Measurements from ENCODE around the gene SCARB1.

SCARB1 gene

DNA sequence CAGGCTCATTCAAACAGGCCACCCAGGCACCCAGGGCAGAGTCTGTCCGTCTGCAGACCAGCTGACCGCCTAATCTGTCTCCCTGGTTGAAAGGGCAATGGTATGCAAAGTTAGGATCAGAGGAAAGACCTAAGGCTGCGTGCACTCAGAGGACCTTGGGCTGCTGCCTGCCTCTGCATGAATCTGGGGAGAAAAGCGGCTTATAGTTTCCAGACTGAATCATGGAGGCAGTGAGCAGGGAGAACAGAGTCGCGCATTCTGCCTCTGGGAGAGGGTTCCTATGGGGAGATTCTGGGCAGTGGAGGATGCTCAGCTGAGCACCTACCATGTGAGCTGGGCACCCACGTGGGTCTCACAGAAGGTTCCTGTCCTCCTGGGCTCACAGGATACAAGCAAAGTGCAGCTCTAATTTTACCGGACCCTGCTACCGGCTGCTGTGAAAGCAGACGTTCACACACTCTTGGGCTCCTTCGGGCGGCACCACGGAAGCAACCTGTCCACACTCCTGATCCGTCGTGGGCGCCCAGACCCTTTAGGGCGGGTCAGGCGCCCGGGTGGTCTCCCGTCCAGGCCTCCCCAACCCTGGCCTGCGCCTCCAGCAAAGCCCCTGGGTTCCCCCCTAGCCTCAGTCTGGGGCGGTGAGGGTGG, 772 bp downstream of the SCARB1 start:
- DNase-seq (ENCODE audit: low spot score), result no peak

DNA sequence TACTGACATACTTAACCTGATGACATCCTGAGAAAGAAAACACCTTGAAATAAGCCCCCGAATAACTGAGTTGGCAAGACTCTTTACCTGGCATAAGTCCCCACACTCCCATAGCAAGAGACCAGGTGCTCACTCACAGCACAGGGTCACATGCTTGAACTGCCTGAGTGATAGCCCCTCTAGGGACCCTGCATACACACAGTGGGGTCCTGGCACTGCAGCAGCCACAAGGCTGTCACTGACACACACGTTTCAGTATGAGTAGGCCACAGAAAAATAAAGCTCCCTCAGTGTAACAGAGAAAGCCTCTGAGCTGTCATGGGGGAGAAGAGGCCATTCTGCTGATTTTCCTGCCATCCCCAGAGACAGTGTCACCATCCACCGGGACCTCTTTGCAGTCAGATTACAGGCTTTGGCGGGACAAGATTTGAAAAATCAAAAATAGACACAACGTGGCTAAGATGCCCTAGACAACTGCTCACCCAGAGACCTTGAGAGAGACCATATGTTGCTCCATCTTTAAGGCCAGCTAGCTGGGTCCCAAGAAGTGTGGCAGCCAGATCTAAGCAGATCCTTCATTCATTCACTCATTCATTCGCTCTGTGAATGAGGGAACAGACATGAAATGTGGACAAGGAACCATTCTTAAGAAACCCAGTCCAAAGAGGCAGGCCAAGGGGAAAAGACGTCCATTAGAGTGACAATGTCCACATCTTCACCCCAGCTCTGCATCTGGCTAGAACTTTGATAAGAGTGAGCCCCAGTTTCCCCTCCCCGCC, 1.6 kb downstream of the SCARB1 start:
- no peak for DNase-seq (ENCODE audit: low spot score)

DNA sequence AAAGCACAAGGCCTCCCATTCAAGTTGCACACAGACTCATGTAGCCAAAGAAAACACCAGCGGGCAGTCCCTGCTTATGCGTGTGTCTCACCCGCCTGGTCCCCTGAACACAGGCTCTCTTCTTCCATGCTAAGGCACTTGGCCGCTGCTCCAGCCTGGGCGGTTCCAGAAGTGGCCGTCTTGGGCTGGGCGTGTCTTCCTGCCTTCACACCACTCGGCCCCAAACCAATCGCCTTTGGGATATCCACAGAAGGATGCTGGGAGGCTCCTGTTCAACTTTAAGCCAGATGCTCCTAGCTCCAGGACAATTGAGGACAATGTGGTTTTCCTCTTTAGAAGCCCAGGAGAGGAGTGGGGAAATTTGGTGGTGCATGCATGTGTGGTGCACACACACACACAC, 2.2 kb downstream of the SCARB1 start:
- DNase-seq (ENCODE audit: low spot score), result no peak

DNA sequence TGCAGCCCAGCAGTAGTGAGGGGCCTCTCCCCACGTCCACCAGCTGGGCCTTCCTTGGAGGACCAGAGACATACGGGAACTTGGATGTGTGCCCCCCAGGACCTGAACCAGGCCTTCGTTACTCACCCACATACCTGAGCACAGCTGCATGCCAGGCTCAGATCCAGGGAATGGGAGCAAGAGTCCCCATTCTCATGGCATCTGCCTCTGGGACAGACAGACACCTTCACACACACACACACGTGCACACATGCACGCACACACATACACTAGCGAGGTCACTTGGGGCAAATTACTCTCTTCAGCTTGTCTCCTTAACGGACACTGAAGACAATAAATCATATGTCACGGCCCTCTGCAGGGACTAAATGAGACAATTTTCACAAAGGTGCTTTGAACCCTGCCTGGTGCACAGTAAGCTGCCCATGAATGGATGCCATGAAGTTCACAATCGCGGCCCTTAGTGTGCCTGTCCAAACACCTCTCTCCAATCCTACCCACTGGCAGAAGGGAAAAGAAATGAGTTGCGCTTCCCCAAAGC, 5.7 kb downstream of the SCARB1 start:
- no peak for DNase-seq (ENCODE audit: low spot score)

DNA sequence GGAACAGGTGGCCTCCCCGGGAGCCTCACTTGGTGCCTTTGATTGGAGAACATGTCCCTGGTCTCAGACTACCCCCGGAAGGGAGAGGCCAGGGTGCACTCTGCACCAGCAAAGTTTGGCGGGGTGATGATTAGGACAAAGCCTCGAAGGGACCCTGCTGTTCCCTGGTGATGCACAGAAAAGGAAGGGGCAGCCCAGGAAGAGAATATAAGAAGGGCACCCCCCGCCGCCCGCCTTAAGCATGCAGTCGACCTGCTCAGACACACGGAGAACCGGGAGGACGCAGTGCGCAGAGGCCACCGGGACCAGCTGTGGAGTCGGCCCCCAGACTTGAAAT, 6.9 kb downstream of the SCARB1 start:
- no peak for DNase-seq (ENCODE audit: low spot score)

DNA sequence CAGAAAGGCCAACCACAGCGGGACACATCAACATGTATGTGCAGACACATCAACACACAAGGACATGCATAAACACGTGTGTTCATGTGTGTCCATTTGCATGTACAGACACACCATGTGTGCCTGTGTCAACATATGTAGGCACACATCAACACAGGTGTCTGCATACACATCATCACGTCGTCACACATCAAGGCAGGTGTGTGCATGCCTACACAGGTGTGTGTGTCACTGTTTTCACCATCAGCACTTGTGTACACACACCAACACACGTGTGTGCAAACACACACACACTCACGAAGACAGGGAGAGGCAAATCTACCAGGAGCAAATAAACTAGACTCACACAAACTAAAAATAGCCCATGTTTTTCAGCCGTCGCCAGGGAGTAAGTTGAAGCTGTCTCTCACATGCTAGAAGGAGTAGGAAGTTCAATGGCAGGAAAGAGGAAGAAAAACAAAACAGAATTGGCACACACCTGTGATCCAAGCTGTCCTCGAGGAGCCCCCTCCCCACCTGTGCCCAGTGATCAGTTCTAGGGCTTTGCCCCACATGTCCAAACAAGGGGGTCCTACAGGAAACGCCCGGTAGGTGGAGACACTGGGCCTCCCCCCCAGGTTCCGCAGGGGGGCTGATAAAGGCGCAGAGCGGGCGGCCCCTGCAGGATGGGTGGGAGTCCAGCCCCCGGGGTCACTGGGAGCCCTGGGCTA, 7.4 kb downstream of the SCARB1 start:
- DNase-seq (ENCODE audit: low spot score), result no peak

DNA sequence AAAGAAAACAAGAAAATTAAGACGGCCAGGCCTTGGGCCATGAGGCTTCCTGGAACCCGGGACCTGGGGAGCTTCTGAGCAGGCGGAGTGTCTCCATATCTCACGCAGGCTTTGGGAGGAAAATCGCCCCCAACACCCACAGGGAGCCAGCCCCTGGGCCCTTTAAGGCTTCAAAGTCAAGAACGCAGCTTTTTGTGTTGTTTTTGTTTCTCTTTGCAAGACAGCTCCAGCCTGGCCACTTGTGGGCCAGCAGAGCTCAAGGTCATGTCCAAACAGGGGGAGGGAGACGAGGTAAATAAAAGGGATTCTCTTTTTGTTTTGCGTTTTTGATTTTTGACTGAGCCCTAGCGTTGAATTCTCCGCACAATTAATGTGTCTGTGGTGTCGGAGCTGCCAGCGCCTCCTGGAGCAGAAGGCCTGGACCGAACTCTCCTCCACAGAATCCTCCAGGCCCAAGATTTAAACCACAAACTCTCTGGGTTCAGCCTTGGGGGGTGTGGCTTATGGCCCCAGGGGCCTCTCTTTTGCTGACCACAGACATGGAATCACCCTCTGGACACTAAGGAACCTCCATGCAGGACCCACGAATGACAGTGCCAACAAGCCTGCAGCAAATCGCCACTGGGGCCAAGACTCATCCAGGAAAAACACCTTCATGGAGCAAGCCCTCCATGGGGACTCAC, 8.2 kb downstream of the SCARB1 start:
- no peak for DNase-seq (ENCODE audit: low spot score)

DNA sequence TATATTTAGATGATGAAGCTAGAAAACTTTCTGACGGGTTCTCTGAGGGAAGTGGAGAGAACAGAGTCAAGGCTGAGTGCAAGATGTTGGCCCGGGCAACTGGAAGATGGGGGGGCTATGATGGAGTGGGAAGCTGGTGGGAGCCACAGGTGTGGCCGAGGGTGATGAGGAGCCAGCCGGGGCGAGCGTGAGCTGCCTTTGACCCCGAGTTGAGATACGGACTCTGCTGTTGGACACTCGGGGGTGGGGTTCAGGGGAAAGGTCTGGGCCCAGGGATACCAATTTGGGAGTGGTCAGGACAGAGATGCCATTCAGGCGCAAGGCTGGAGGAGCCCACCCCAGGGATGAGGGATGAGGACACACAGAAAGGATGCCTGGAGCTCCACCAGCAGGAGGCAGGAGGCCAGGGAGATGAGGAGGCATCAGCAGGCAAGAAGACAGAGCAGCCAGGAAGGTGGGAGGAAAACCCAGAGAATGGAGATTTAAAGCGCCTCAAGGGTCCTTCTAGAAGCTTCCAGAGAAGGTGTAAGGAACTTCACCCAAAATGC, 9.0 kb downstream of the SCARB1 start:
- DNase-seq (ENCODE audit: low spot score), result no peak

DNA sequence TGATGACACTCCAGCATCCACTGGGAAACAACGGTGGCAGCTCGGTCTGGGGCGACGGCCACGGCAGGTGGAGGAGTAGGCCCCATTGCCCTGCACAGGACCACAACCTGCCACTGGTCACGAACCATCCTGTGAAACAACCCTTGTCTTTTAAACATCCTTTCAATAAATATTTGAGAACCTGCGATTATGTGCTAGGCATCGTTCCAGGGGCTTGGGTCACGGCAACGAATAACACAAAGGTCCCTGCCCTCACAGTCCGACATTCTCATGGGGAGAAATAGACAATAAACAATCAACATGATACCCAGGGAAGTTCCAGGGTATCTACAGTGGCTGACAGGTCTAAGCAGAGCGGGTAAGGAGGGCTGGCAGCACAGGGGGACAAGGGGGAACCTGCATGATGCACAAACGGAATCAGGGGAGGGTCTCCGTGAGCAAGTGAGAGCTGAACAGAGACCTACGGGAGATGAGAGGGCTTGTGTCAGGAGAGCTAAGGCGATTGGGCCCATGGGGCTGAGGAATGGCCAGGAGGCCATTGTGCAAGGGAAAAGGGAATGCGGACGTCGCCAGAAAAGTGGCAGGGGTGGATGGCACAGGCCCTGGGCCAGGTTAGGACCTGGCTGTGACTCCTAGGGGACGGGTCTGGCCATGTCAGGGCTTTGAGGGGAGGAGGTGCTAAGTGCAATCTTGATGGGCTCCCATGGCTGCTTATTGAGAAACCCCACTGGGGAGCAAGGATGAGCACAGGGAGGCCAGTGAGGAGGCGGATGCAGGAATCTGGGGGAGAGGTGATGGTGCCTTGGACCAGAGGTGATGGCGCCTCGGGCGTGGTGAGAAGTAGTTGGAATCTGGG, 9.7 kb downstream of the SCARB1 start:
- no peak for DNase-seq (ENCODE audit: low spot score)

DNA sequence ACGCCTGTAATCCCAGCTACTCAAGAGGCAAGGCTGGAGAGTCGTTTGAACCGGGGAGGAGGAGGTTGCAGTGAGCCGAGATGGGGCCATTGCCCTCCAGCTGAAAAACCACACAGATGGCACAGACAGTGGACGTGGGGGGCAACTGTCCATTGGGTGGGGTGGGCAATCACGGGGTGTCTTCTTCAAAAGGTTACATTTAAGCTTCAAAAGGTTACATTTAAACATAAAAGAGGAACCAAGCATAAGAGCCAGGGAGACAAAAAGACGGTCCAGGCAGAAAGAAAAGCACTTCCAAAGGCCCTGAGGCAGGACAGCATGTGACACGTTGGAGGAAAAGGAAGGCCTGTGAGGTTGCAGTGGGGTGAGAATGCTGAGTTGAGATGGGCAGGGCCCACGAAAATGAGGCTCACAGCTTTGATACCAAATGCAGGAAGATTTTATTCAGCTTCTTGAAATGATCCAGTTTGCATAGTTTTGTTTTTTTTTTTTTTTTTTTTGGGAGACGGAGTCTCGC, 10.7 kb downstream of the SCARB1 start:
- DNase-seq (ENCODE audit: low spot score), result no peak

DNA sequence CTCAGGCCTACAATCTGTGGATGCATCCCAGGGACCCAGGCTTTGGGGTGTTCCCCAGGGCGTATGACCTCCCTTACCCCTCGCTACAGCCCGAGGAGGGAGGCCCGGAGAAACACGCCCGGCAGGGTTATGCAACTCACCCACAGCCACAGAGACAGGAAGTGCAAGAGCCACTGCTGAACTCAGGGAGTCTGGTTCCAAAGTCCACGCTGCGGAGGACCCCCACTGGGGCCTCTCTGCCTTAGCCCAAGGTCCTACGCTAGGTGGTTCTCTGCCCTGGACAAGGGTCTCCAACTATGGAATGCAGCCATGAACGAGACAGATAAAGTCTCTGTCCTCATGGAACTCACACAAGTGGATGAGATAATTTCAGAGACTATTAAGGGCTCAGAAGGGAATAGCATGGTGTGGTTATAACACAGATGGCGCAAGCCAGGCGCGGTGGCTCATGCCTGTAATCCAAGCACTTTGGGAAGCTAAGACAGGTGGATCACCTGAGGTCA, 11.3 kb downstream of the SCARB1 start:
- no peak for DNase-seq (ENCODE audit: low spot score)

DNA sequence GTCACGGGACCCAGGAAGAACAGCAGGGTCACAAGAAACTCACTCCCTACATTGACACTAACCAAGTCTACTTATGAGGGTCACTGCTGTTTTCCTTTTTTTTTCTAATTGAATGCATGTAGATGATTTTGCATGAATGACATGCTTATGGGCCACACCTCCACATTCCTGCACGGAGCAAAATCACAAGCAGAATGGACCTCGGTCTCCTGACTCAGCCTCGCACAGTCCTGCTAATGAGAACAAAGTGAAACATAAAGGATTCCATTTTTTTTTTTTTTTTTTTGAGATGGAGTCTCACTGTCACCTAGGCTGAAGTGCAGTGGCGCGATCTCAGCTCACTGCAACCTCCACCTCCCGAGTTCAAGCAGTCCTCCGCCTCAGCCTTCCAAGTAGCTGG, 12.3 kb downstream of the SCARB1 start:
- DNase-seq (ENCODE audit: low spot score), result no peak

DNA sequence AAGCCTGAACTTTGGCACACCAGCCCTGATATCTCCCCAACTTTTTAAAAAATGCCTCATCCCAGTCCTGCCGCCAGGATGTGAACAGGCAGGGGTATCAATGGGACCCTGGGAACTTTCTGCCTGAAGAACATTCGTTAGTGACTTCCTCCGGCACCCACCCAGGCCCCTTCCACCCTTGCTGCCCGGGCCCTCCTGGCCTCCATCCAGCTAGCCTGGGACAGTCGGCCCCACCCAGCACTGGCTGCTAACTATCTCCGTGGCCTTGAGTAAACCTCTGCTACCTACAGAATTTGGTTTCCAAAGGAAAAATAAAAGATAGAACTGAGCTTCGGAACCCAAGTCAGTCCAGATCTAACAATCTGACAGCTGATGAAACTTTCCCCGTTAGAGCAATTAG, 14.3 kb downstream of the SCARB1 start:
- no peak for DNase-seq (ENCODE audit: low spot score)

DNA sequence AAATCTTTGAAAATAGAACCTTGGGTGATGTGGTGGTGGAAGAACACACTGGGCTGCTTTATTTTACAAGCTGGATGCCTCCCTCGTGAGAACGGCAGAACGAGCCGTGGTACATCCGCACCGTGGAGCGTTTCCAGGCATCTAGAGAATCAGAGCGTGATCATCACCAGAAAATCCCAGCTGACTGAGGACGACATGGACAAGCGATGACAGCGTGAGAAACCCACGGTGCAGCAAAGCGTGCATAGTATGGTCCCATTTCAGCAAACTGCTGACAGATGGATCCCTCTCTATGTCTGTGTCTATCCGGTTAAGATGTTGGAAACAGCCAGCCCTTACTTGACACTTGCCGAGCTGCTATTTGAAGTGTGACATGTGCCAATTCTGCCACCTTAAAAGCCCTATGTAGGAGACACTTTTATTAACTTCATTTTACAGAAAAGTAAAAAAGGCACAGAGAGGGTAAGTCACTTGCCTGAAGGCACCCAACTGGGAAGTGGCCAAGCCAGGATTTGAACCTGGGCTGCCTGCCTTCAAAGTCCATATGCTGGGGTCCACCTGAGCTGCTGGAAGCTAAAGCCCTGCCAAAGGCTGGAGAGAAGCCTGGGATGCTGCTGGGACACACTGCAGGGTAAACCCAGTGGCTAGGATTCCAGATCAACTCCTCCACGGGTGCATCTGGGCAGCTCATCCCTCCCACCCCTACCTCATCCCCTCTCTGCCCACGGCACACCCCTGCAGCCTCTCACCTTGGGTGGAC, 14.9 kb downstream of the SCARB1 start:
- DNase-seq (ENCODE audit: low spot score), result no peak

DNA sequence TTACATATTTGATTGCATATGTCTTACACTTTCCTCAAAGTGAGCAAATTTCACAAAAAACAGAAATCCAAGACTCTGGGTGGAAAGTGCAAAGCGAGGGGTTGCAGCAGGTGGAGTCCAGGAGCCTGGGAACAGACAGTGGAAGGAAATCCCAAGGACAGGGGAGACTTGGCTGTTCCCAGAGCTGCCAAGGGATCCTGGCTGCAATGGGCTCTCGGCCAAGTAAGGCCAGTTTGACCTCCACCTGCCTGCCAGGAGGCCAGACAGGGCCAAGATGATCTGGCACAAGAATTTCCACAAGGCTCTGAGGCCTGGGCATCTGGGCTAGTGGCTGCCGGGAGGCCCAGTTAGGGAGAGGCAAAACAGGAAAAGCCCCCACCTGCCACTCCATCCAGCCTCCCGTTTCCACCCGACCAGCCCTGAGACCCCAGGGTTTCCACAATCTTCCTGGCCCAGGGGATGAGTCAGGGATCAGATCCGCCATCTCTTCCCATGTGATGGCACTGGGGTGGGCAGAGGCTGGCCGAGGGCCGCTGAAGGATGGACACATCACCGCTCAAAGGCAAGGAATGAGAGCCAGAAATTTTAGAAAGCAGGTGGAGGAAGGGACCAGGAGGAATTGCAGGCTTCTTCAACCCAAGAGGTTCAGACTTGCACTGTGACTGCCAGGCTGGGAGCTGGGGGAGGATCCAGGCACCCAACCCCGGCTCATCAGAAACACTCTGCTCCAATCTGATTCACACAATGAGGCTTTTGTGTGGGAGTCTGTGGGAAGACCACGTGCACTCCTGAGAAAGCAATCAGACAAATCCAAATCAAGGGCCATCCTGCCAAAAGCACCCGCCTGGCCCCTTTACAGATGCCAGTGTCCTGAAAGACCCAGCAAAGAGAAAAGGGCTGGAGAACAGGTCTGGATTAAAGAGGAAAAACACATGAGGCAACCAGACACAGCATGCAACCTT, 16.3 kb downstream of the SCARB1 start:
- DNase-seq (ENCODE audit: low spot score), result no peak

DNA sequence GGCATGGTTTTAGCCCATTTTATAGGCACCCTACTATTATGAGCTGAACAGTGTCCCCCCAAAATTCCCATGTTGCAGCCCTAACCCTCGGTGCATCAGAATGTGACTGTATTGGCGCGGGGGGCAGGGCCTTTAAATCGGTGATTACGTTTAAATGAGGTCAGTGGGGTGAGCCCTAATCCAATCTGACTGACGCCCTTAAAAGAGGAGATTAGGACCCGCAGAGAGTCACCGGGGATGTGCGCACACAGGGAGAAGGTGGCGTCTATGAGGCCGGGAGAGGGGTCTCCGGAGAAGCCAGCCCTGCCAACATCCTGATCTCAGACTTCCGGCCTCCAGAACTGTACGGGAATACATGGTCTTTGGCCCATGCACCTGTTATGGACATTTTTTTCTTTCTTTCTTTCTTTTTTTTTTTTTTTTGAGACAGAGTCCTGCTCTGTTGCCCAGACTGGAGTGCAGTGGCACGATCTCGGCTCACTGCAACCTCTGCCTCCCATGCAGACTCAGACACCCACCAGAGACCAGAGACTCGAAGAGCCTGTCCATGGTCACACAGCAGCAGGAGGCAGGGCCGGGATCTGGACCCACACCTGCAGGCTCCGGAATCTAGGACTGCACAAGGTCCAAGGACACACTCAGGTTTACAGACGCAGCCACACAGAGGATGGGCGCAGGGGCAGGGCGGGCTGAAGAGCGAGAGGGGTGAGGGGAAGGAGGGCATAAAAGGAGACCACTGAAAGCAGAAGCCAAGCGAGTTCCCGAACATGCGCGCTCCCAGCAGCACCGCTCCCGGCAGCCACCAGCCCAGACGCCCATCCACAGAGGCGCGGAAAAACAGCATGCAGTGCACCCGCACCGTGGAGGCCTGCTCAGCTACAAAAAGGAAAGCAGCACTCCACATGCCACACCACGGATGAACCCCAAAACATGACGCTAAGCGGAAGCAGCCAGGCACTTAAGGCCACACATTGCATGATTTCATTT, 19.0 kb downstream of the SCARB1 start:
- no peak for DNase-seq (ENCODE audit: low spot score)

DNA sequence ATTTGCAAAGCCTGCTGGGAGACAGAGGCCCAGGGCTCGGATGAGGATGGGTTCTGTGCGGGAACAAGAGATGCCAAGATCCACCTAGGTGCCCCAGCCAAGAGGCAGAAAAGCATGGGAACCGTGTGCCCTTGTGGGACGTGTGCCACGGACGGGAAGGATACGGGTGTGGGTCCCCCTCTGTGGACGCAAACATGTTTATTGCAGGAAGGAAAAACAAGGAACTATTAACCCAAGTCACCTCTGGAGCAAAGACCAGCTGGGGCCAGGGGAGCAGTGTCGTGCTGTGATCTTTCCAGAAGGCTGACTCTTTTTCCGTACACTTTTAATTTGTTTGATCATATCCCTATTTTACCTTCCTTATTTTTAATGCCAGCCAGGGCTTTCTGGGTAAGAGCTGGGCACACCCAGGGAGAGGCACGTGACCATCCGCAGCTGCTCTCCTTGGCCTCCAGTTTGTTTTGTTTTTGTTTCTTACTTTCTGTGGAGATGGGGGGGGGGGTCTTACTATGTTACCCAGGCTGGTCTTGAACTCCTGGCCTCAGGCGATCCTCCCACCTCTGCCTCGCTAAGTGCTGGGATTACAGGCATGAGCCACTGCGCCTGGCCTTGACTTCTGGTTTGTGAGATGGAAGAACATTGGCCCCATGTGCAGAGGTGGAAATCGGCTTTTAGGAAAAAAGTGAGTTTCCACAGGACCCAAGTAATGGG, 20.7 kb downstream of the SCARB1 start:
- no peak for DNase-seq (ENCODE audit: low spot score)

Data from hematopoietic multipotent progenitor cell treated with erythropoietin and hydrocortisone succinate and interleukin-3 and kit ligand, for 15 days (in vitro differentiated cells).